Peyer's patch (tissue), 4 donors: ENCODE data around the gene FOXF2. TPM values are rescaled to one million over a fixed set of nuclear protein-coding genes. Genes with fewer than 3 reads are reported as not detected.
"Not testable (repeated sequence)": the region's sequence is repeated elsewhere in the genome, so short reads cannot be mapped to it uniquely, and the experiment has no call there.

ENCODE experiments used
- DNase-seq, 3 donors: peaks; one replicate each; pipeline ENCODE4 v3.0.0-alpha.2; 2017 to 2019
- H3K27ac ChIP-seq, 4 donors: fragments of 200-600 bp; sonication (generic); one replicate each; pipeline ENCODE4 v1.5.1; 2016 to 2019
- H3K27me3 ChIP-seq, 2 donors: fragments of 200-600 bp; sonication (generic); one replicate each; pipeline ENCODE4 v1.5.1; 2019
- H3K36me3 ChIP-seq, 3 donors: fragments of 200-600 bp; sonication (generic); one replicate each; pipeline ENCODE4 v1.5.1; 2016 to 2019
- H3K4me1 ChIP-seq, 4 donors: fragments of 200-600 bp; sonication (generic); one replicate each; pipeline ENCODE4 v1.5.1; 2016 to 2019
- H3K4me3 ChIP-seq, 4 donors: fragments of 200-600 bp; sonication (generic); 1 replicate in 3 of 4; 2 replicates in 1 of 4; pipeline ENCODE4 v1.5.1; 2016 to 2019; ENCODE audit warnings: mild to moderate bottlenecking in 1 of 4
- H3K9me3 ChIP-seq, 4 donors: fragments of 200-600 bp; sonication (generic); one replicate each; pipeline ENCODE4 v1.5.1; 2016 to 2019; ENCODE audit warnings: mild to moderate bottlenecking in 1 of 4
- CTCF ChIP-seq, 6 experiments: fragments of 450-650 bp in 4 of 6; fragments of 200-600 bp in 2 of 6; sonication (generic) in 1 of 6; IDR thresholded peaks; one replicate each; pipeline ENCODE4 v1.5.1; 2017 to 2019; ENCODE audit warnings: antibody characterized with exemption in 6 of 6, mild to moderate bottlenecking in 3 of 6, moderate library complexity in 1 of 6
- POLR2A ChIP-seq, 2 donors: fragments of 450-650 bp; IDR thresholded peaks; one replicate each; pipeline ENCODE4 v1.5.1; 2017; ENCODE audit warnings: antibody characterized with exemption in 2 of 2, mild to moderate bottlenecking in 2 of 2, moderate library complexity in 2 of 2
- total RNA-seq, 4 donors: library from RNA; depleted of rRNA; stranded (reverse); fragments of >200 nt; gene quantifications; one replicate each; pipeline ENCODE4 v1.1.0, GENCODE V29; 2016

Gene FOXF2
- total RNA-seq, 4 donors from 2014 or later, result 4.0 to 14.0 (median 8.0) TPM

GRCh38 chr6:1363729-1364572 lies 25.4 kb upstream of the FOXF2 start:
- Histone ChIP-seq H3K4me3 (no peak overlapping the region), H3K4me1 (no peaks in the 10 kb centered on the region), H3K27me3 (no peaks in the 10 kb centered on the region), H3K27ac (peak overlapping the region; percentile 23 to 59 (median 48)), H3K9me3 (no peaks in the 10 kb centered on the region), H3K36me3 (no peaks in the 10 kb centered on the region)
- peak in 1 of 3 donors; percentile 52 for DNase-seq
- TF ChIP-seq POLR2A (IDR thresholded peaks at IDR 0.05), result no peak
- TF ChIP-seq CTCF (IDR thresholded peaks at IDR 0.05), result peak in 2 of 6 experiments; percentile 6 to 22

GRCh38 chr6:1364791-1365190 lies 24.6 kb upstream of the FOXF2 start:
- H3K27me3 ChIP-seq, result no peaks in the 10 kb centered on the region
- H3K4me3 ChIP-seq, result no peak overlapping the region
- H3K4me1 ChIP-seq, result no peaks in the 10 kb centered on the region
- TF ChIP-seq CTCF (IDR thresholded peaks at IDR 0.05) (no peak), POLR2A (IDR thresholded peaks at IDR 0.05) (no peak)
- no peak for DNase-seq
- H3K36me3 ChIP-seq, result no peaks in the 10 kb centered on the region
- H3K9me3 ChIP-seq, result no peaks in the 10 kb centered on the region
- H3K27ac ChIP-seq, result peak overlapping the region; percentile 23 to 59 (median 48)

- no peaks in the 10 kb centered on the region for H3K9me3 ChIP-seq
- H3K4me3 ChIP-seq, result no peak overlapping the region
- no peaks in the 10 kb centered on the region for H3K27me3 ChIP-seq
- peak overlapping the region in 1 of 4 donors; percentile 26 for H3K27ac ChIP-seq
- no peaks in the 10 kb centered on the region for H3K36me3 ChIP-seq
- H3K4me1 ChIP-seq, result no peaks in the 10 kb centered on the region
- DNase-seq, result no peak
- no peak for TF ChIP-seq POLR2A (IDR thresholded peaks at IDR 0.05)
- no peak for TF ChIP-seq CTCF (IDR thresholded peaks at IDR 0.05)
Observed at GRCh38 chr6:1365686-1366085, 23.7 kb upstream of the FOXF2 start.

- TF ChIP-seq CTCF (IDR thresholded peaks at IDR 0.05) (no peak), POLR2A (IDR thresholded peaks at IDR 0.05) (no peak)
- Histone ChIP-seq H3K4me1 (no peaks in the 10 kb centered on the region), H3K27ac (no peak overlapping the region), H3K4me3 (no peak overlapping the region), H3K27me3 (no peaks in the 10 kb centered on the region), H3K9me3 (no peaks in the 10 kb centered on the region), H3K36me3 (no peaks in the 10 kb centered on the region)
- DNase-seq, result no peak
Observed at GRCh38 chr6:1367771-1368170, 21.6 kb upstream of the FOXF2 start.

GRCh38 chr6:1368940-1369339 lies 20.4 kb upstream of the FOXF2 start:
- no peaks in the 10 kb centered on the region for H3K4me1 ChIP-seq
- no peaks in the 10 kb centered on the region for H3K27me3 ChIP-seq
- DNase-seq, result no peak
- H3K27ac ChIP-seq, result no peak overlapping the region
- H3K36me3 ChIP-seq, result no peaks in the 10 kb centered on the region
- TF ChIP-seq POLR2A (IDR thresholded peaks at IDR 0.05) (no peak), CTCF (IDR thresholded peaks at IDR 0.05) (no peak)
- no peak overlapping the region for H3K4me3 ChIP-seq
- no peaks in the 10 kb centered on the region for H3K9me3 ChIP-seq

- not testable (repeated sequence) for H3K36me3 ChIP-seq, H3K27me3 ChIP-seq, DNase-seq, H3K9me3 ChIP-seq, H3K27ac ChIP-seq, H3K4me1 ChIP-seq, H3K4me3 ChIP-seq
Observed at GRCh38 chr6:1369695-1370094, 19.7 kb upstream of the FOXF2 start.
